ENCODE measurements around the gene ZNF609. TPM values are rescaled to one million over a fixed set of nuclear protein-coding genes. Genes with fewer than 3 reads are reported as not detected.
"Not testable (repeated sequence)": the region's sequence is repeated elsewhere in the genome, so short reads cannot be mapped to it uniquely, and the experiment has no call there.

The ZNF609 gene
- total RNA-seq, 1 experiment from 2014 or later = 49.0 TPM

DNA sequence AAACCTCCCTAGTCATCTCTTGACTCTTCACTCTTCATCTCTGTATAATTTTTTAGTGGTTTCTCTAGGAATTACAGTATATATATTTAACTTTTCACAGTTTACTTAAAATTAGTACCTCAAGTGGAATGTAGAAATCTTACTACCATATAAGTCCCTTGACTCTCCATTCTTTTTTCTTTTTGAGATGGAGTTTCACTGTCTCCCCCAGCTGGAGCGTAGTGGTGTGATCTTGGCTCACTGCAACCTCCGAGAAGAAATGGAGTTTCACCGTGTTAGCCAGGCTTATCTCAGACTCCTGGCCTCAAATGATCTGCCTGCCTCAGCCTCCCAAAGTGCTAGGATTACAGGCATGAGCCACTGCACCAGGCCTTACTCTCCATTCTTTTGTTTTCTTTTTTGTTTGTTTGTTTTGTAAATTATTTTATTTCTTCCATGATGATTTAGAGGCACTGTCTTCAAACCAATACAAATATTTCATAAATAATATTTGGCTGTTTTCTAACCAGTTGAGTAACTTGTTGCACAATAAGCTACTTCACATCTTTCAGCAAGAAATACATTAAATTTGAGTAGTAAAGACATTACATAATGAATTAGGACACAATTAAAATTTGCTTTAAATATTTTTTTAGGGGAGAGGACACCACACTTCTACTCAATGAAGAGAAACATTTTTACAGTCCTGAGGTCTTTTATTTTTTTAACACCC, 170.2 kb downstream of the ZNF609 start:
- Mint-ChIP-seq H3K4me1 (ENCODE audit: insufficient read depth, unreplicated experiment) (peaks cover 9% of the 10 kb centered on the region), H3K4me3 (ENCODE audit: unreplicated experiment) (no peak overlapping the region), H3K27ac (ENCODE audit: low read depth, unreplicated experiment) (no peak overlapping the region), H3K36me3 (ENCODE audit: insufficient read depth, unreplicated experiment) (peaks cover 35% of the 10 kb centered on the region), H3K27me3 (ENCODE audit: insufficient read depth, unreplicated experiment) (no peaks in the 10 kb centered on the region), H3K9me3 (ENCODE audit: unreplicated experiment) (no peaks in the 10 kb centered on the region)
- intact Hi-C loops (cut with micrococcal nuclease) = no loop called here
- BruUV-seq (replicated peaks) = no TSS peak
- ChIA-PET POLR2A (interaction anchor here (2.2 kb wide), 1 partner anchor 10 kb away, joined by 6 read pairs; no protein-coding TSS in a partner anchor), CTCF (no interaction called here)
- DNase-seq (ENCODE audit: unreplicated experiment) = no peak
- TF ChIP-seq, protein P1, sequence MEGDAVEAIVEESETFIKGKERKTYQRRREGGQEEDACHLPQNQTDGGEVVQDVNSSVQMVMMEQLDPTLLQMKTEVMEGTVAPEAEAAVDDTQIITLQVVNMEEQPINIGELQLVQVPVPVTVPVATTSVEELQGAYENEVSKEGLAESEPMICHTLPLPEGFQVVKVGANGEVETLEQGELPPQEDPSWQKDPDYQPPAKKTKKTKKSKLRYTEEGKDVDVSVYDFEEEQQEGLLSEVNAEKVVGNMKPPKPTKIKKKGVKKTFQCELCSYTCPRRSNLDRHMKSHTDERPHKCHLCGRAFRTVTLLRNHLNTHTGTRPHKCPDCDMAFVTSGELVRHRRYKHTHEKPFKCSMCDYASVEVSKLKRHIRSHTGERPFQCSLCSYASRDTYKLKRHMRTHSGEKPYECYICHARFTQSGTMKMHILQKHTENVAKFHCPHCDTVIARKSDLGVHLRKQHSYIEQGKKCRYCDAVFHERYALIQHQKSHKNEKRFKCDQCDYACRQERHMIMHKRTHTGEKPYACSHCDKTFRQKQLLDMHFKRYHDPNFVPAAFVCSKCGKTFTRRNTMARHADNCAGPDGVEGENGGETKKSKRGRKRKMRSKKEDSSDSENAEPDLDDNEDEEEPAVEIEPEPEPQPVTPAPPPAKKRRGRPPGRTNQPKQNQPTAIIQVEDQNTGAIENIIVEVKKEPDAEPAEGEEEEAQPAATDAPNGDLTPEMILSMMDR (IDR thresholded peaks at IDR 0.05; ENCODE audit: unreplicated experiment) = no peak

DNA sequence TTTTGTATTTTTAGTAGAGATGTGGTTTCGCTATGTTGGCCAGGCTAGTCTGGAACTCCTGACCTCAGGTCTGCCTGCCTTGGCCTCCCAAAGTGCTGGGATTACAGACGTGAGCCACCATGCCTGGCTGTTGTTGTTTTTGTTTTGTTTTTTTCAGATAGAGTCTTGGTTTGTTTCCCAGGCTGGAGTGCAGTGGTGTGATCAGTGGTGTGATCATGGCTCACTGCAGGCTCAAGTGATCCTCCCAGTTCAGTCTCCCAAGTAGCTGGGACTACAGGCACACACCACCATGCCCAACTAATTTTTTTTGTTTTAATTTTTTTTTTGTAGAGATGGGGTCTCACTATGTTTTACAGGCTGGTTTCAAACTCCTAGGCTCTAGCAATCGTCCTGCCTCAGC, 172.3 kb downstream of the ZNF609 start:
- H3K27me3 Mint-ChIP-seq (ENCODE audit: insufficient read depth, unreplicated experiment); intact Hi-C loops (cut with micrococcal nuclease); DNase-seq (ENCODE audit: unreplicated experiment); H3K4me3 Mint-ChIP-seq (ENCODE audit: unreplicated experiment); H3K27ac Mint-ChIP-seq (ENCODE audit: low read depth, unreplicated experiment); CTCF ChIA-PET; BruUV-seq (replicated peaks); POLR2A ChIA-PET; H3K9me3 Mint-ChIP-seq (ENCODE audit: unreplicated experiment): not testable (repeated sequence)
- Mint-ChIP-seq H3K36me3 (ENCODE audit: insufficient read depth, unreplicated experiment) (peaks cover 26% of the 10 kb centered on the region), H3K4me1 (ENCODE audit: insufficient read depth, unreplicated experiment) (peaks cover 14% of the 10 kb centered on the region)

DNA sequence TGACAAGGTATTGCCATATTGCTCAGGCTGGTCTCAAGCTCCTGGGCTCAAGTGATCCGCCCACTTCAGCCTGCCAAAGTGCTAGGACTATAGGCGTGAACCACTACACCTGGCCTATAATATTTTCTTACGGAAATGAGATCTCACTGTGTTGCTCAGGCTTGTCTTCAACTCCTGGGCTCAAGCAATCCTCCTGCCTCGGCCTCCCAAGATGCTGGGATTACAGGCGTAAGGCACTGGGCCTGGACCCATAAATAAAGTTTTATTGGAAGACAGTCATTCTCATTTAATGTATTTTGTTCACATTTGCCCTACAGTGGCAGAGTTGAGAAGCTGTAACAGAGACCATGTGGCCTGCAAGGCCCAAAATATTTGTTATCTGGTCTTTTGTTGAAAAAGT, 173.0 kb downstream of the ZNF609 start:
- Mint-ChIP-seq H3K9me3 (ENCODE audit: unreplicated experiment) (no peaks in the 10 kb centered on the region), H3K4me3 (ENCODE audit: unreplicated experiment) (no peak overlapping the region), H3K4me1 (ENCODE audit: insufficient read depth, unreplicated experiment) (peaks cover 14% of the 10 kb centered on the region), H3K27me3 (ENCODE audit: insufficient read depth, unreplicated experiment) (no peaks in the 10 kb centered on the region), H3K36me3 (ENCODE audit: insufficient read depth, unreplicated experiment) (peaks cover 26% of the 10 kb centered on the region), H3K27ac (ENCODE audit: low read depth, unreplicated experiment) (no peak overlapping the region)
- ChIA-PET POLR2A (no interaction called here), CTCF (interaction anchor here (0.6 kb wide), 1 partner anchor 98 kb away, joined by 4 read pairs; no protein-coding TSS in a partner anchor)
- BruUV-seq (replicated peaks) = no TSS peak
- TF ChIP-seq, protein P1 (IDR thresholded peaks at IDR 0.05; ENCODE audit: unreplicated experiment) = no peak
- intact Hi-C loops (cut with micrococcal nuclease) = no loop called here
- DNase-seq (ENCODE audit: unreplicated experiment) = no peak

DNA sequence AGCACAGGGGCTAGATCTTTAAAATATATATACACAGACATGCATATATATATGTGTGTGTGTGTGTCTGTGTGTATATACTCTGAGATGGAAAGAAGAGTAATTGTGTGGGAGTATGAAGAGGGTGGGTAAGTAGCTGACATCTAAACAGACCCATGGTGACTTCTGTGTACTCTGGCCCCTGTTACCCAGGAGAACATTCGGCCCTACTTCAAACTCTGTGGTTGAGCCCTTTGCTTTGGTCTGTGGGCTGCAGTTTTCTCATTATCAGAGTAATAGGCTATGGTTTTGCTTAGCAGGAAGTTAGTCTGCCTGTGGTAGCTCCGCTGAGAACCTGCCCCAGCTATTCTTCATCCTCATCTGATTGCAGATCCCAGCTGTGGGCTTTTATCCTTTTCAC, 173.6 kb downstream of the ZNF609 start:
- ChIA-PET CTCF (interaction anchor here (1.3 to 1.6 kb wide), 2 partner anchors 29 to 481 kb away, joined by 3 to 4 read pairs; no protein-coding TSS in a partner anchor), POLR2A (interaction anchor here (2.1 to 2.4 kb wide), 2 partner anchors 14 to 246 kb away, joined by 9 to 15 read pairs; partner anchors contain the start of gene TRIP4)
- no peak overlapping the region for H3K27ac Mint-ChIP-seq (ENCODE audit: low read depth, unreplicated experiment)
- peaks cover 26% of the 10 kb centered on the region for H3K36me3 Mint-ChIP-seq (ENCODE audit: insufficient read depth, unreplicated experiment)
- H3K9me3 Mint-ChIP-seq (ENCODE audit: unreplicated experiment) = no peaks in the 10 kb centered on the region
- intact Hi-C loops (cut with micrococcal nuclease) = no loop called here
- TF ChIP-seq, protein P1 (IDR thresholded peaks at IDR 0.05; ENCODE audit: unreplicated experiment) = no peak
- BruUV-seq (replicated peaks) = no TSS peak
- no peaks in the 10 kb centered on the region for H3K27me3 Mint-ChIP-seq (ENCODE audit: insufficient read depth, unreplicated experiment)
- H3K4me3 Mint-ChIP-seq (ENCODE audit: unreplicated experiment) = no peak overlapping the region
- H3K4me1 Mint-ChIP-seq (ENCODE audit: insufficient read depth, unreplicated experiment) = peaks cover 14% of the 10 kb centered on the region
- no peak for DNase-seq (ENCODE audit: unreplicated experiment)

All from MCF 10A (cell line).